ENCODE results near the gene EVC. TPM values are rescaled to one million over a fixed set of nuclear protein-coding genes. Genes with fewer than 3 reads are reported as not detected.
A peak's percentile ranks its signal among the peaks of the same experiment; 100 is the strongest.

EVC gene
- total RNA-seq, 1 experiment from 2014 or later = 11.3 TPM

DNA sequence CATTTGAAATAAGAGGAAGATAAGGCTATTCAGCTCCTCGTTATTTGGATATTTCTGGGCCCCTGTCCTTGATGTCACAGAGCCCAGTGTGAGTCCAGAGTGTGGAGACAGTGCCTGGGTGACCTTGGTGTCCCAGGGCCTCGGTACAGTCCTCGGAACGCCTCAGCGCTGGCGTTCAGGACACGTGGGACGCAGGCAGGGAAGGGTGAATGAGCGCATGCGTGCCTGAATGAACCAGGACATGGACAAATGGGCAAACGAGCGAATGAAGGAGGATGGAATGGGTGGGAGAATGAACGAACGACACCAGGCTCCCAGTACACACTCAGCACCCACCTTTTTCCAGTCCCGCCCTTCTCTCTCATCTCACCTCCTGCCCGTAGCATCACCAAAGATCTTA, 44.2 kb downstream of the EVC start:
- DNase-seq (ENCODE audit: low spot score) = no peak

DNA sequence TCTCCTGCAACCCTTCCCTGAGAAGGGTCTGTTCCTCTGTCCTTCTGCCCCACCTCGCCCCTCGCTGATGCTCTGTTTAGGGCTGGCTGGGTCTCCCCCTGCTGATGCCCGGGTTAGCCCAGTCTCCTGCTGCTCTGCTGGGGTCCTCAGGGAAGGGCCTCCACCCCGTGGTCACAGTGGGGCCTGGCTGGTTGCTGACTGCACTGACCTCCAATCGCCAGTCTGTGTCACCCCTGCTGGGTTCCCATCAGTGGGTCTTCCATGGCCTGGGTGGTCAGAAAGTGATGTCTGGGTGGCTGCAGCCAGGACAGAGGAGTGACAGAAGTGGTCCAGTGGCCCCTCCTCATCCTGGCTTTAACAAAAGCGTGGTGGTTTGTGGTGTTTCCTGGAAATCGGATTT, 44.7 kb downstream of the EVC start:
- no peak for DNase-seq (ENCODE audit: low spot score)

DNA sequence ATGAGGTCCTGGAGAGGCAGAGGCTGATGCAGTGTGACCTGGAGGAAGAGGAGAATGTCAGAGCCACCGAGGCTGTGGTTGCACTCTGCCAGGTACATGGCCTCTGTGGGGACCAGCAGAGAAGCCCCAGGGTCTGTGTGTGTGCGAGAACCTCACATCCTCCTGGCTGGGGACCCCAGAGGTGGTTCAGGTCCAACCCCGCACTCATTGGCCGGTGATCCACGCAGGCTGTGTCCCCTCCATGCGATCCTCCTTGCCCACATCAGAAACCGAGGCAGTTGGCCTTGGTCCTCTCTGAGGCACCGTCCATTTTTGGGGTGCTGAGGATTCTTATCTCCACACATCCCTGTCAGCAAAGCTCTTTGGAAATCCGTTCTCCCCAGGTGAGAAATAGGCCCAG, 45.3 kb downstream of the EVC start:
- DNase-seq (ENCODE audit: low spot score) = no peak

DNA sequence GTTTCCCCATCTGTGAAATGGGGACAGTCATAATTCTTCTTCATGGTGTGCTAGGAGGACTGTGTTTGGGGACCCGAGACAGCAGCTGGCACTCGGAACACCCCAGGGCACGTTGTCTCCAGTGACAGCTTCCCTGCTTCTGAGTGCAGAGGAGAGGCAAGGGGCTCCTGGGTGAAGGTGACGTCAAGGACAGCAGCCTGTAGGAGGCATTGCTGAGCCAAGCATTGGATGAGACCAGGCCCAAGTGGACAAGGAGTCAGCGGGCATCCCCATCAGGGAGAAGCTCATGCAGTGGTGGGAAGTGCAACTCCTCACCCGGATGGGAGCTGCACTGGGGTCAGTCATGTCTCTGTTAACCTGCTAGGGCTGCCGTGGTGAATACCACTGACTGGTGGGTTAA, 46.1 kb downstream of the EVC start:
- no peak for DNase-seq (ENCODE audit: low spot score)

DNA sequence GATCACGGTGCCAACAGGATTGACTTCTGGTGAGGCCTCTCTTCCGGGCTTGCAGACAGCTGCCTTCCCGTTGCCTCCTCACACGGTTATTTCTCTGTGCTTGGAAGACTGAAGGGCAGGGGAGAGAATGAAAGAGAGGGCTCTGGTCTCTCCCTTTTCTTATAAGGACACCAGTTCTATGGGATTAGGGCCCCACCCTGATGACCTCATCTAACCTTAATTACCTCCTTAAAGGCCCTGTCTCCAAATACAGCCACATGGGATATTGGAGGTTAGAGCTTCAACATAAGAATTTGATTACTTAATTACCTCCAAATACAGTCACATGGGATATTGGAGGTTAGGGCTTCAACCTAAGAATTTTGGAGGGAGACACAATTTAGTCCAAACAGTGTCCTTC, 46.5 kb downstream of the EVC start:
- DNase-seq (ENCODE audit: low spot score) = no peak

DNA sequence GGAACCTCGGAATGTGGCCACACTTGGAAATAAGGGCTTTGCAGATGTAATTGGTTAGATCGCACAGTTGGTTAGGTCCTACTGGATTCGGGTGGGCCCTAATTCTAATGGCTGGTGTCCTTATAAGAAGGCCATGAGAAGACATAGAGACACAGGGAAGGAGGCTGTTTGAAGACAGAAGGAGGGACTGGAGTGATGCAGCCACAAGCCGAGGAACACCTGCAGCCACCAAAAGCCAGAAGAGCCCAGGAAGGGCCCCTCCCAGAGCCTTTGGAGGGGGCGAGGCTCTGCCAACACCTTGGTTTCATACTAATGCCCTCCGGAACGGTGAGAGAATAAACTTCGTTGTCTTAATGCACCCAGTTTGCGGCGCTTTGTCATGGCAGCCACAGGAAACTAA, 47.0 kb downstream of the EVC start:
- DNase-seq (ENCODE audit: low spot score) = no peak

DNA sequence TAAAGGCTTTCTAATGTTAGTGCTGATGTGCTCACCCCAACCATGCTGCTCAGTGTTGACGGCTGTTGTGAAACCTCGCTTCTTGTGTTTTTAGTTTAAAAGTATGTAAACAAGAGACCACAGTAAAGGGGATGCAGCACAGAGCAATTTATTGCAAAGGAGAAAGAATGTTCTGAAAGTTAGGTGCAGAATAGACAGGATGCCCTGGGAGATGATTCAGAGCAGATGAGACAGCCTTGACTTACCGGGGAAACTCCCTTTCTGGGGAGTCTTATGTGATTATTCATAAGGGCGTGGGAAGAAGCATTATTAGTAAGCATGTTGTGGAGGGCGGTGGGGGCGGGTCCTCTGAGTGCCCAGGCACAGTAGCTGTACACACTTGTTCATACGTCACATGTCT, 47.7 kb downstream of the EVC start:
- DNase-seq (ENCODE audit: low spot score) = peak; percentile 98

DNA sequence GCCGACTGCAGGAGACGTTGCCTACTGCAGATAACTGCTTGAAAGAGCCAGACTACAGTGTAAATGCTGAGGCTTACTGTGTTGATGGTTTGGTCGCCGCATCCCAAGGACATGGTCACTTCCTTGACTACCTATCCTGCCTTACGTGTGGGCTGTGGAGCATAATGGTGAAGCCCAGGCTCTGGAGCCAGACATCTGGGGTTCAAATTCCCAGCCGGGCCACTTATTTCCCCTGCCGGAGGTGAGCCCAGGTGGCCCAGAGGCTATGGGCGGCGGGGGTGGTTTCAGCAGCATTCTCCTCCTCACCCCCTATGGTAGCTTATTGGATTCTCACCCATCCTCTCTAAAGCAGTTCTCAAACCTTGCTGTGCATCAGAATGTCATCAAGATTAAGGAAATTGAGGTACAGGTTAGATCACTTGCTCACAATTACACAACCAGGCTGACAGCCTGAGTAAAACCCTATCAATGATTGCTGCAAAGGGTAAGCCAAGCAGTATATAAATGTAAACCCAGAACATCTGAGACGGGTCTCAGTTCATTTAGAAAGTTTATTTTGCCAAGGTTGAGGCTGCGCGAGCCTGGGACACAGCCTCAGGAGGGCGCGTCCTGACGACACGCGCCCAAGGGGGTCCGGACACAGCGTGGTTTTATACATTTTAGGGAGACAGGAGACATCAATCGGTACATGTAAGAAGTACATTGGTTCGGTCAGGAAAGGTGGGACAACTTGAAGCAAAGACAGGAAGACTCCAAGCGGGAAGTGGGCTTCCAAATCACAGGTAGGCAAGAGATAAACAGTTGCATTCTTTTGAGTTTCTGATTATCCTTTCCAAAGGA, 48.5 kb downstream of the EVC start:
- no peak for DNase-seq (ENCODE audit: low spot score)

DNA sequence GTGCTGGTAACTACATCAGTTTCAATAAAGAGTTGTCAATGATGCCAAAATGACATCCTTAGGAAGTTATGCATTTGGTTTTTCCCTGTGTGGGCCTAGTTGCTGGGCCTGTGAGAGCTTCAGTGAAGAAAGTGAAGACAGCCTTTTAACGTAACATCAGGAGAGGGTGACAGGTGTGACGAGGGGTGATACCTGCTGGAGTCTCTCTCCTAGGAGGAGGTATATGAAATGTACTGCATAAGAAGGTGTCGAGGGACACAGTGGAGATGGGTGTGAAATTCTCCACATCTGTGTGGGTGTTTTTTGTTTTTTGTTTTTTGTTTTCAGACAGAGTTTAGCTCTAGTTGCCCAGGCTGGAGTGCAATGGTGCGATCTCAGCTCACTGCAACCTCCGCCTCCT, 49.2 kb downstream of the EVC start:
- DNase-seq (ENCODE audit: low spot score) = no peak

DNA sequence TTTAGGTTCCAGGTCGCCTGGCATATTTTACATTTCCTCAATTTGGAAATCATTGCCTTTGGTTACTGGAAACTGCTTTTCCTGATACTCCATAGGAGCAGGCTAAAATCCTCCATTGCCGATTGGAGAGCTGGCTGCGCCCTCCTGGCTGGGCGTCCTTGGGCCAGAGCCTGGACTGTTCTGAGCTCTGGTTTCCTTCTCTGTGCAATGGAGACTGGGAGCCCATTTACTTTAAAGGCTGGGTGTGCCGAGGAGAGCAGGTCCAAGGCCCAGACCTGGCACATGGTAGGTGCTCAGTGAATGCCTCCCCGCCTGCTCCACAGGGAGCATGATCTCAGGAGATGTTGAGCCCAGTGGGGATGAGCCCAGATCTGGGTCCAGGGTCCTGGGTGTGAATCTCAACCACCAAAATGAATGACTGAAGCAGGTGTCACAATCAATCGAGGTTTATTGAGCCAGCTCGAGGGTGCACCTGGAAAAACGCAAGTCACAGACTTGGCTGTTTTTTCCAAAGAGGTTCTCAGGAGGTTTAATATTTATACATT, 50.0 kb downstream of the EVC start:
- no peak for DNase-seq (ENCODE audit: low spot score)

DNA sequence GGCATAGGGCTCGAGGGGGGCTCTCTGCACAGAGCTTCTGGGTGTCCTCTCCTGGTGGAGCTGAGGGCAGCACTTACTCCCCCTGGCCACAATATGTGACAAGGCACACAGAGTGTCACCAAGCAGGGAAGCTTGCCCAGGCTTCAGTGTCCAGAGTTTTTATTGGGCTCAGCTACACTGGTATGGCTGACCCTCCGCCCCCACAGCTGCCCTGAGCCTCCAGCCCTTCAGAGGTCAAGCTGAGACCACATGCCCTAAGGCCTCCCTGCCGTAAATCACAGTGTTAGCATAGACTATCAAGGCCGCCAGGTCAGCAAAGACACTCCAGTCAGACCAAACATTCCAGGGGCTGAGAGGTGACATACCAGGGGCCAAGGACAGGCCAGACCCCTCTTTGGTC, 59.0 kb downstream of the EVC start:
- no peak for DNase-seq (ENCODE audit: low spot score)

DNA sequence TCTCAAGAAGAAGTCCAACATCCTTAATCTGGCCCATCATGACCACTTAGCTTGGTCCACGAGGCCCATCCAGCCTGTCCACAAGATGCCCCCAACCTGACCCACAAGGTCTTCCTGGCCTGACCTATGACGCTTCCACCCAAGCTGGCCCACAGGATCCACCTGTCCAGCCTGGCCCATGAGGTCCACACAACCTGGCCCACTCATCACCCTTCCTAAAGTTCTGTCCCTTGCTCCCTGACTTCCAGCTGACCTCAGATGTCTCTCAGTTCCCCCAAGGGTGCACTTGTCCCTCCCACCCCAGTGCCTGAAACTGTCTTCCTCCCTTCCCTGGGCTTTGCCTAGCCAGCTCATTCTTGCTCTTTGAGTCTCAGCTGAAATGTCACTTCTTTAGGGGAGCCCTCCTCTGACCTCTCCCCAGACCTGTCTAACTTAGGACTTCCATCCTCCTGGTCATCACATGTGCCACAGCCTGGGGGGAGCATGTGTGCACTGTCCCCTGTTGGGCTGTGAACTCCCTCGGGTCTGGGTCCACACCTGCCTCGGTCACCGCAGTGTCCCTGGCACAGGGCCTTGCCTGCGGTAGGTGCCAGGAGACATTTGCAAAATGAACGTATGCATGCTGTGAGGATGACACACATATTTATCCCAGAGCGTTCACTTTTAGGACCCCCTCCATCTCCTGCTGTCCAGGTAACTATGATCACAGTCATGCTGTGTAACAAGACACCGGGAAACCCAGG, 61.7 kb downstream of the EVC start:
- DNase-seq (ENCODE audit: low spot score) = no peak

DNA sequence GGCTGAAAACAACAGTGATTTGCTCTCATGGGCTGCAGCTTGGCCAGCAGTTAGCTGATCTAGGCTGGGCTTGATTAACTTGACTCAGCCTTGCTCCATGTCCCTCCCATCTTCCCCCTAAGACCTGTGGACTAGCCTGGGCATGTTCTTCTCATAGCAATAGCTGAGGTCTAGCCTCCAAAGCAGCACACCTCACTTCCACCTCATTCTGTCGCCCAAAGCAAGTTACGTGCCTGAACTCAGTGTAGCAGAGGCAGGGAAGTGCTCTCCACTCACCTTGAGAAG, 62.2 kb downstream of the EVC start:
- no peak for DNase-seq (ENCODE audit: low spot score)

DNA sequence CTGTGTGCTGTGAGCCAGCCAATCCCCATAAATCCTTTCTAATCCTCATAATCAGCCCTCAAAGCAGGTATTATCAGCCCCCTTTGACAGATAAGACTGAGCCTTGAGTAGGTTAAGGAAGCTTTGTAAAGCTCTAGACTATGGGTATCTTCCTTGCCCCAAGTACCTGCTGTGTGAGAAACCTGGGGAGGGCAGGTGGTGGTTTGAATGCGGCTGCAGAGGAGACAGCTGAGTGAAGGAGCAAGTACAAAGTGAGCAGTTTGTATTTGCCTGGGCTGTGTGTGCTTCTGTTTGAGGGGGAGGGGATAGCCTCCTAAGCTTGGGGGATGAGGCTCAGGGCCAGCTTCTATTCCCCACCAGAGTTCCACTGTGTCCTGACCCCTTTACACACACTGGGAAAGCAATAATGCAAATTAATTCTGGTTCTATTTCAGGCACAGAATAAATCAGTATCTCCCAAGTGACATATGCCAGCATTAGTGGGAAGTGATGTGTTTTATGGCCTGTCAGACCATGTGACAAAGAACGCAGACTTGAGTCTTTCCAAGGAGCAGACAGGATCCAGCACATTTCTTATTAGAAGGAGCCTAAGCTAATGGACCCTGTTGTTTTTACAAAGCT, 63.5 kb downstream of the EVC start:
- DNase-seq (ENCODE audit: low spot score) = no peak

DNA sequence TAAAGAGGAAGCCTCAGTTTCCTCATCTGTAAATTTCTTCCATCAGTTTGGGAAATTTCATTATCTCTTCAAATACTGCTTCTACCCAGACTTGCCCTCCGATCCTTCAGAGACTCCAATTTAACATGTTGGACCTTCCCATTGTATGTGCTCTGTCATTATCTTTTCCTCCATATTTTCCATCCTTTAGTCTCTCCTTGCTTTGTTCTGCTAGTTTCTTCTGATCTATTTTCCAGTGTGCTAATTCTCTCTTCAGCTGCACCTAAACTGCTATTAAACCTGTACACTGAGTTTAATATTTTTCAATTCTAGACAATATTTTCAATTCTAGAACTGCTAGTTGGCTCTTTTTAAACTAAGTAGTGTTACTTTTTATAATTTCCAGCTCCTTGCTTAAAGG, 65.5 kb downstream of the EVC start:
- DNase-seq (ENCODE audit: low spot score) = no peak

DNA sequence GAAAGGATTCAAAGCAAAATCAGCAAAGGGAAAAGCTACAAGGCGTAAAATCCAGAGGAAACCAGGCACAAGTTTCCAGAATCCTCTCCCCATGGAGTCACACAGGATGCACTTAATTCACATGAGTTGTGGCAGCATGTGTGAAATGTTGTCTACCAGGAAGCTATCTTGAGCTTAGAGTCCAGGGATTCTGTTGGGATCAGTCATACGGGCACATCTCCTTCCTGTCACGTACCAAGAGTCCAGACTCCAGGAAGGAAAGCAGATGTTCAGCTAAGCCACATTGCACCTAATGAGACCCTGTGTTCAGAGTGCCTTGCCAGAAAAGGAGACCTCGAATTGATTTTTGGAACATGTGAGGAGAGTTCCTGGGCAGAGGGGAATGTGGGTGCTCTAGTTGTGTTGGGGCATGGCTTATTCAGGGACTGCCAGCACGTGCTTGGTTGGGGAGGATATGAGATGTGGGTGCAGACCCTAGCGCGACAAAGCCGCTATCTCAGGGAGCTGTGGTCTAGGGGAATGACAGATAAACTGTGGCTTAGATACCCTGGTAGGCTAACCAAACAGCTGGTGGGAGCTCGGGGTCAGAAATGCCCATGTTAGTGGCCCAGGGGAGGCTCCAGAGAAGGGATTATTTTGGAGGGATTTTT, 70.0 kb downstream of the EVC start:
- no peak for DNase-seq (ENCODE audit: low spot score)

DNA sequence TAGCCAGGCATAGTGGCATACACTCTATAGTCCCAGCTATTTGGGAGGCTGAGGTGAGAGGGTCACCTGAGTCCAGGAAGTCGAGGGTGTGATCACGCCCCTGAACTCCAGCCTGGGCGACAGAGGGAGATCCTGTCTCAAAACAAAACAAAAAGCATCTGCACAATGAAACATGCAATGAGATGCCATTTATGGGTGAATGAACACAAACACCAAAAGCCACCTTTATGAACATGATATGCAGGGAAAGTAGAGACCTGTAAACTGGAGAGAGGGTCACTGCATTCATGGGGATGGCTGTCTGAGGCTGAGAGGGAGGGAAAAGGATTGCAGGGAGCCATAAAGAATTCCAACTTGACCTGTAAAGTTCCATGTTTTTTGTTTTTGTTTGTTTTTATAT, 70.7 kb downstream of the EVC start:
- no peak for DNase-seq (ENCODE audit: low spot score)

DNA sequence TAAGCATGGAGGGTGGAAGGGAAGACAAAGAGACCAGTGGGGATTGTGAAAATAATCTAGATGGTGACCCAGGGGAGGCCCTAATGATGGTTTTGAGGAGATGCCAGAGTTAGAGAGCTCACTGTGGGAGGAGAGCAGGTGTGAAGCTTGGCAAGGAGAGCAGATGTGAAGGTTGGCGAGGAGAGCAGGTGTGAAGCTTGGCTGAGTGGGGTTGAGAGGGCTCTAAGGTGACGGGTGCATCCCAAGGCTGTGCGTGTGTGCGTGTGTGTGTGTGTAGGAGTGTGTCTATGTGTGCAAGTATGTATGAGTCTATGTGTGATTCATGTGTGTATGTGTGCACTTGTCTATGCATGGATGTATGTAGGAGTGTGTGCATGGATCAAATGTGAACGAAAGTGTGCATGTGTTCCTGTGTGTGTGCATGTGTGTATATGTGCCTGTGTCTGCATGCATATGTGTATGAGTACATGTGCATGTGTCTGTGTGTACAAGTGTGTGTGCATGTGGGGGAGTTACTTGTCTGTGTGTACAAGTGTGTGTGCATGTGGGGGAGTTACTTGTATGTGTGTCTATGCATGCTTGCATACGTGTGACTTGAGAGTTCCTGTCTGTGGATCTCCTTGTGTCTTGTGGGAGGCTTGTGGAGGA, 72.0 kb downstream of the EVC start:
- DNase-seq (ENCODE audit: low spot score) = no peak

DNA sequence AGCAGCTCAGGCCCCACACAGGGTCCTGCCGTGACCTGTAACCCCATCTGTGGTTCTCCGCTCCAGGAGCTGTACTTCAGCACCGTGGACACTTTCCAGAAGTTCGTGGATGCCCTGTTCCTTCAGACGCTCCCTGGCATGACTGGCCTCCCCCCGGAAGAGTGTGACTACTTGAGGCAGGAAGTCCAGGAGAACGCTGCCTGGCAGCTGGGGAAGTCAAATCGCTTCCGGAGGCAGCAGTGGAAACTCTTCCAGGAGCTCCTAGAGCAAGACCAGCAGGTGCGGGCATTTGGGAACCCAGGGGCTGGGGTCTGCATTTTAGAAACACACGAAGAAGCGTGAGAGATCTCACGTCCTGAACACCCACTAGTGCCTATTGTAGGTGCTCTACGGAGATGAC, 72.5 kb downstream of the EVC start:
- no peak for DNase-seq (ENCODE audit: low spot score)

DNA sequence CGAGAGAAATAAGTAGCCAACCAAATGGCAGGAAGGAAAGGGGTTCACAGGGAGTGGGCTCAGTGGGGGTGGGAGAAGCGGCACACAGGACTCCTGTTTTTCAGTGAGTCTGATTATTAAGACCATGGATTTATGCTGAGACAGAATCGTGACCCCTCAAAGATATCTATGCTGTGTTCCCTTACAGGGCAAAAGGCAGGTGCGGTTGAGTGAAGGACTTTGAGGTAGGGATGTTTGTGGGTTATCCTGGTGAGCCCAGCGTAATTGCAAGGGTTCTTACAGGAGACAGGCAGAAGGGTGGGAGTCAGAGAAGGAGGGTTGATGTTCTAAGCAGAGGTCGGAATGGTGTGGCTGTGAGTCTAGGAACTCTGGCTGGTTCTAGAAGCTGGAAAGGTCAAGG, 73.0 kb downstream of the EVC start:
- no peak for DNase-seq (ENCODE audit: low spot score)

DNA sequence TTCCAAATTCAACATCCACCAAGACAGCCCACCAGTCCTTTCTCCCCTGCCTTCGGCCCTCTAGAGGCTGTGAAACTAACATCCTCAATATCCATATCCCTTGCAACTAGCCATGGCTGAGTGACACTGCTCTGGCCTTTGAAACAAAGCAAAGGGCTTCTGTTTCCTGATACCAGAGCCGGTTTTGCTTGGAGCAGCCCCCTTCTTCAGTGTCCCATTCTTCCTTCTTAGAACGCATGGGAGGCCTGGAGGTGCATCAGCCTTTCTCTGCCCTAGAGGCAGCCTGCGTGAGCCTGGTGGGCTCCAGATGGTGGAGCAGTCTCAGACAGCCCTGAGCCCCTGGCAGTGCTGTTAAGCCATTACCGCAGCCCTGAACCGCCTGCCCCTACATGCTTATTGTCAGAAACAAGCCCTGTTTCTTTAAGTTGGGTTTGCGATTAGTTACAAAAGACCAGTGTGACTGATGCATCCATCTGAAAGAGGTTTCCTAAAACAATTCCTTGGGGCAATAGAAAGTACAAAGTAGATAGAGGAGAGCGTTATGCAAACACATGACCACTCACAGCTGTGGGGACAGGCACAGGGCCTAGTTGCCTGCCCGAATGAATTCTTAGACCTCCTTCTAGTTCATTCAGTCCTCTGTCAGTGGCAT, 74.1 kb downstream of the EVC start:
- no peak for DNase-seq (ENCODE audit: low spot score)
